Neuronal stem cell (in vitro differentiated cells): Measurements from ENCODE around the gene RAB11B.

Experiments used
- DNase-seq: peaks from one replicate; pipeline ENCODE4 v3.0.0-alpha.2; 2013; ENCODE audit warnings: low spot score
- H2AFZ ChIP-seq: one replicate; pipeline ENCODE4 v1.6.1; 2013; ENCODE audit warnings: mild to moderate bottlenecking, low read length, inconsistent platforms
- H2AK5ac ChIP-seq: 2 replicates; pipeline ENCODE4 v1.6.1; 2013; ENCODE audit warnings: low read depth, mild to moderate bottlenecking, inconsistent platforms, low read length, moderate library complexity, mixed read lengths
- H2BK120ac ChIP-seq: 2 replicates; pipeline ENCODE4 v1.6.1; 2013; ENCODE audit warnings: low read depth, mild to moderate bottlenecking, inconsistent platforms, low read length, moderate library complexity, mixed read lengths
- H2BK12ac ChIP-seq: one replicate; pipeline ENCODE4 v1.6.1; 2013; ENCODE audit warnings: low read length, inconsistent platforms
- H2BK15ac ChIP-seq: 2 replicates; pipeline ENCODE4 v1.6.1; 2013; ENCODE audit warnings: mild to moderate bottlenecking, low read length, inconsistent platforms, mixed read lengths
- H2BK5ac ChIP-seq: one replicate; pipeline ENCODE4 v1.6.1; 2013; ENCODE audit warnings: inconsistent platforms, mild to moderate bottlenecking, low read length, moderate library complexity
- H3K14ac ChIP-seq: one replicate; pipeline ENCODE4 v1.6.1; 2013; ENCODE audit warnings: low read length, inconsistent platforms
- H3K18ac ChIP-seq: 2 replicates; pipeline ENCODE4 v1.6.1; 2013; ENCODE audit warnings: low read length, inconsistent platforms
- H3K23ac ChIP-seq: 2 replicates; pipeline ENCODE4 v1.6.1; 2013; ENCODE audit warnings: low read depth, mild to moderate bottlenecking, mixed read lengths, low read length, inconsistent platforms; ENCODE audit not compliant: poor library complexity
- H3K27ac ChIP-seq: replicated peaks from 3 replicates; pipeline ENCODE4 v1.5.1; 2013; ENCODE audit warnings: low read length, inconsistent platforms
- H3K27me3 ChIP-seq, 3 experiments: 2 replicates each; pipeline ENCODE4 v1.6.1; 2013; ENCODE audit warnings: low read length in 3 of 3, mild to moderate bottlenecking in 2 of 3, inconsistent platforms in 1 of 3, low read depth in 1 of 3, mixed read lengths in 1 of 3, moderate library complexity in 1 of 3; ENCODE audit not compliant: control insufficient read depth in 3 of 3, insufficient read depth in 3 of 3
- H3K36me3 ChIP-seq, 2 donors: replicated peaks in 1 of 2; 2 replicates each; pipeline ENCODE4 v1.6.1; 2013; ENCODE audit warnings: low read length in 2 of 2; ENCODE audit not compliant: control insufficient read depth in 2 of 2, insufficient read depth in 2 of 2
- H3K4ac ChIP-seq: 2 replicates; pipeline ENCODE4 v1.6.1; 2013; ENCODE audit warnings: inconsistent platforms, mild to moderate bottlenecking, low read length, moderate library complexity
- H3K4me1 ChIP-seq, 2 donors: 1 replicate in 1 of 2; 2 replicates in 1 of 2; pipeline ENCODE4 v1.6.1; 2013; ENCODE audit warnings: low read length in 2 of 2, low read depth in 1 of 2; ENCODE audit not compliant: control insufficient read depth in 2 of 2, insufficient read depth in 1 of 2
- H3K4me2 ChIP-seq: one replicate; pipeline ENCODE4 v1.6.1; 2013; ENCODE audit warnings: mild to moderate bottlenecking, low read length, inconsistent platforms; ENCODE audit not compliant: insufficient read depth, poor library complexity, severe bottlenecking
- H3K4me3 ChIP-seq, 2 donors: 2 replicates each; pipeline ENCODE4 v1.5.1; 2013; ENCODE audit warnings: low read length in 2 of 2, mild to moderate bottlenecking in 2 of 2, inconsistent platforms in 1 of 2, moderate library complexity in 1 of 2
- H3K79me1 ChIP-seq: one replicate; pipeline ENCODE4 v1.6.1; 2013; ENCODE audit warnings: low read depth, mild to moderate bottlenecking, inconsistent platforms, low read length, moderate library complexity
- H3K9ac ChIP-seq: one replicate; pipeline ENCODE4 v1.6.1; 2013; ENCODE audit warnings: mild to moderate bottlenecking, low read depth, low read length, inconsistent platforms; ENCODE audit not compliant: poor library complexity
- H3K9me3 ChIP-seq, 2 donors: replicated peaks in 1 of 2; 2 replicates each; pipeline versions ENCODE3 to v1.6.1; 2013; ENCODE audit warnings: low read length in 2 of 2, mild to moderate bottlenecking in 2 of 2, inconsistent platforms in 1 of 2, low read depth in 1 of 2, mixed read lengths in 1 of 2, moderate library complexity in 1 of 2; ENCODE audit not compliant: control insufficient read depth in 2 of 2, insufficient read depth in 1 of 2
- H4K8ac ChIP-seq: one replicate; pipeline ENCODE4 v1.6.1; 2013; ENCODE audit warnings: low read depth, mild to moderate bottlenecking, inconsistent platforms, low read length, moderate library complexity
- H4K91ac ChIP-seq: one replicate; pipeline ENCODE4 v1.6.1; 2013; ENCODE audit warnings: low read length, low read depth, mild to moderate bottlenecking, inconsistent platforms; ENCODE audit not compliant: poor library complexity
- WGBS, 2 donors: extraction: QIAGEN DNeasy Blood & Tissue Kit; methylation state at CpG; one replicate each; pipeline ENCODE4 v1.1.7; 2013; ENCODE audit warnings: missing lambda C conversion rate in 2 of 2, mixed read lengths in 1 of 2; ENCODE audit not compliant: insufficient read length in 2 of 2, insufficient replicate concordance in 1 of 2; ENCODE audit errors: extremely low coverage in 2 of 2; 5-methylcytosine and 5-hydroxymethylcytosine counted together

Gene RAB11B

GRCh38 chr19:8355631-8356402 is 34.3 kb upstream of the RAB11B start:
- Histone ChIP-seq H2AK5ac (no peak overlapping the region), H2BK120ac (no peak overlapping the region), H4K91ac (no peak overlapping the region), H3K18ac (no peak overlapping the region), H3K4me1 (peaks cover 0 to 9% of the 10 kb centered on the region in 2 donors), H3K9me3 (peaks cover 0 to 3% of the 10 kb centered on the region in 2 donors), H3K4me3 (no peak overlapping the region), H2BK15ac (no peak overlapping the region), H3K27ac (no peak overlapping the region), H2BK5ac (no peak overlapping the region), H3K36me3 (no peaks in the 10 kb centered on the region), H3K4ac (no peak overlapping the region), H2AFZ (no peak overlapping the region), H4K8ac (no peak overlapping the region), H3K14ac (no peak overlapping the region), H3K4me2 (no peak overlapping the region), H3K9ac (no peak overlapping the region), H3K79me1 (peaks cover 2% of the 10 kb centered on the region), H3K27me3 (no peaks in the 10 kb centered on the region), H2BK12ac (no peak overlapping the region), H3K23ac (no peak overlapping the region)
- no CpG with 5 or more reads among the region's 6 CpGs for WGBS, 2 donors
- DNase-seq = no peak

GRCh38 chr19:8357007-8357521 is 33.1 kb upstream of the RAB11B start:
- Histone ChIP-seq H4K8ac (no peak overlapping the region), H2BK120ac (no peak overlapping the region), H3K4ac (no peak overlapping the region), H2BK5ac (no peak overlapping the region), H3K4me3 (no peak overlapping the region), H3K27ac (no peak overlapping the region), H3K9ac (no peak overlapping the region), H3K36me3 (no peaks in the 10 kb centered on the region), H4K91ac (no peak overlapping the region), H2BK12ac (no peak overlapping the region), H3K4me2 (no peak overlapping the region), H3K18ac (no peak overlapping the region), H3K4me1 (peaks cover 2 to 8% of the 10 kb centered on the region in 2 donors), H3K23ac (no peak overlapping the region), H3K9me3 (peaks cover 0 to 3% of the 10 kb centered on the region in 2 donors), H2AK5ac (no peak overlapping the region), H2AFZ (no peak overlapping the region), H3K79me1 (peaks cover 2% of the 10 kb centered on the region), H3K27me3 (no peaks in the 10 kb centered on the region), H3K14ac (no peak overlapping the region), H2BK15ac (no peak overlapping the region)
- WGBS, 2 donors = no CpG with 5 or more reads among the region's 4 CpGs
- DNase-seq = no peak

- H4K8ac ChIP-seq = no peak overlapping the region
- H3K36me3 ChIP-seq = no peaks in the 10 kb centered on the region
- no peak overlapping the region for H3K9ac ChIP-seq
- peaks cover 2% of the 10 kb centered on the region for H3K79me1 ChIP-seq
- no peak overlapping the region for H2BK12ac ChIP-seq
- no CpG with 5 or more reads among the region's 6 CpGs for WGBS, 2 donors
- H3K4ac ChIP-seq = no peak overlapping the region
- H2BK120ac ChIP-seq = no peak overlapping the region
- no peak for DNase-seq
- peaks cover 0 to 9% (median 7%) of the 10 kb centered on the region in 3 experiments for H3K27me3 ChIP-seq
- H3K14ac ChIP-seq = no peak overlapping the region
- no peak overlapping the region for H2AK5ac ChIP-seq
- peaks cover 2 to 7% of the 10 kb centered on the region in 2 donors for H3K4me1 ChIP-seq
- no peak overlapping the region for H3K4me2 ChIP-seq
- H4K91ac ChIP-seq = no peak overlapping the region
- H3K18ac ChIP-seq = no peak overlapping the region
- H3K27ac ChIP-seq = no peak overlapping the region
- no peak overlapping the region for H3K4me3 ChIP-seq
- no peak overlapping the region for H2AFZ ChIP-seq
- peaks cover 0 to 3% of the 10 kb centered on the region in 2 donors for H3K9me3 ChIP-seq
- no peak overlapping the region for H2BK15ac ChIP-seq
- no peak overlapping the region for H2BK5ac ChIP-seq
- no peak overlapping the region for H3K23ac ChIP-seq
Measured at GRCh38 chr19:8358948-8359347, 31.2 kb upstream of the RAB11B start.

- Histone ChIP-seq H2BK5ac (no peak overlapping the region), H2AFZ (no peak overlapping the region), H3K79me1 (peaks cover 2% of the 10 kb centered on the region), H3K18ac (no peak overlapping the region), H4K91ac (no peak overlapping the region), H2AK5ac (no peak overlapping the region), H3K36me3 (no peaks in the 10 kb centered on the region), H4K8ac (no peak overlapping the region), H3K9ac (no peak overlapping the region), H3K27ac (no peak overlapping the region), H3K4me1 (peaks cover 5 to 13% of the 10 kb centered on the region in 2 donors), H2BK12ac (no peak overlapping the region), H2BK15ac (no peak overlapping the region), H3K9me3 (peaks cover 0 to 3% of the 10 kb centered on the region in 2 donors), H3K14ac (no peak overlapping the region), H2BK120ac (no peak overlapping the region), H3K4me3 (no peak overlapping the region), H3K27me3 (peaks cover 0 to 16% (median 14%) of the 10 kb centered on the region in 3 experiments), H3K23ac (no peak overlapping the region), H3K4ac (no peak overlapping the region), H3K4me2 (no peak overlapping the region)
- no CpG with 5 or more reads among the region's 8 CpGs for WGBS, 2 donors
- DNase-seq = no peak
Measured at GRCh38 chr19:8360196-8360595, 30.0 kb upstream of the RAB11B start.
